Measurements from ENCODE around the gene XPO5. TPM values are rescaled to one million over a fixed set of nuclear protein-coding genes. Genes with fewer than 3 reads are reported as not detected.

The XPO5 gene
- total and polyA plus RNA-seq, 9 of the 15 experiments (the other 6 are each of a cell fraction or from before 2014, with no cell fraction given), result 36.0 to 170 (median 99.1) TPM

DNA sequence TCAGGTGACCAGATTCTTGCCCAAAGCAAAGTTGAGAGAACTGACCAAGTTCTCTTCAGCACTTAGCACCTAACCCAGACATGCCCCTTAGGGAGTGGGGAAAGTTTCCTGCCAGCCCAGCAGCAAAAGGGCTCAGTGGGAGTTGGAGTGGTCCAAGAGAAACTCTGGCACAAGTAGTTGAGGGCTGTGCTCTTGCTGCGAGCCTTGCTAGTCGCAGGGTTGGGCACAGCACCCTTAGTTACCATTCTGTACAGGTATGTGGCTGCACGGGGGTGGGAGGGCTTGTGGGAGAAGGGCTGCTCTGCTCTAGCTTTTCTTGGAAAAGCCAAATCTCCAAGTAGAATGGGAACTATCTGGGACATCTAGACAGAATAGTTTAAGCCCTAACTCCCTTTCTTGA, 52.6 kb downstream of the XPO5 start (continued):
- no peak for TF ChIP-seq ZBTB40 (IDR thresholded peaks at IDR 0.05)
- TF ChIP-seq ZBTB40 (CRISPR knock-in tag; IDR thresholded peaks at IDR 0.05), result no peak
- no peak for TF ChIP-seq RB1 (IDR thresholded peaks at IDR 0.05; ENCODE audit: low read depth)
- no peak for TF ChIP-seq CEBPZ (IDR thresholded peaks at IDR 0.05; ENCODE audit: borderline replicate concordance, low read depth, low read length)
- TF ChIP-seq ZNF212 (CRISPR knock-in tag; IDR thresholded peaks at IDR 0.05), result no peak
- TF ChIP-seq ZFX (CRISPR knock-in tag; IDR thresholded peaks at IDR 0.05), result no peak
- TF ChIP-seq SNAPC5 (CRISPR knock-in tag; IDR thresholded peaks at IDR 0.05), result no peak
- no peak for TF ChIP-seq BCOR (IDR thresholded peaks at IDR 0.05)
